Spinal cord (tissue), 10 donors: ENCODE data around the gene LYL1. TPM values are rescaled to one million over a fixed set of nuclear protein-coding genes. Genes with fewer than 3 reads are reported as not detected.

Source experiments
- DNase-seq, 6 donors: peaks; one replicate each; pipeline versions ENCODE4 v3.0.0 to v3.0.0-alpha.2; 2013 to 2015; ENCODE audit warnings: low spot score in 6 of 6, low read depth in 4 of 6
- H3K27ac ChIP-seq: one replicate; pipeline ENCODE4 v1.5.1; 2013; ENCODE audit warnings: low read depth, low read length, control low read depth
- H3K27me3 ChIP-seq: one replicate; pipeline ENCODE4 v1.6.1; 2013; ENCODE audit warnings: low read length; ENCODE audit not compliant: control insufficient read depth, insufficient read depth
- H3K36me3 ChIP-seq: one replicate; pipeline ENCODE4 v1.6.1; 2013; ENCODE audit warnings: low read length; ENCODE audit not compliant: control insufficient read depth, insufficient read depth
- H3K4me1 ChIP-seq: one replicate; pipeline ENCODE4 v1.6.1; 2013; ENCODE audit warnings: low read length; ENCODE audit not compliant: control insufficient read depth, insufficient read depth
- H3K4me3 ChIP-seq: one replicate; pipeline ENCODE4 v1.5.1; 2013; ENCODE audit warnings: low read depth, low read length, control low read depth
- H3K9me3 ChIP-seq: one replicate; pipeline ENCODE4 v1.6.1; 2013; ENCODE audit warnings: low read length; ENCODE audit not compliant: control insufficient read depth, insufficient read depth
- WGBS: methylation state at CpG from one replicate; pipeline ENCODE4 v1.1.5; 2013; ENCODE audit warnings: missing lambda C conversion rate; ENCODE audit not compliant: insufficient coverage; 5-methylcytosine and 5-hydroxymethylcytosine counted together
- polyA plus RNA-seq, 2 donors: library from polyadenylated mRNA; unstranded; fragments of 120-200 nt; gene quantifications; one replicate each; pipeline ENCODE4 v1.2.1, GENCODE V29; 2013; ENCODE audit not compliant: insufficient read length in 2 of 2
- total RNA-seq, 2 donors: library from RNA; depleted of rRNA in 1 of 2; stranded (reverse); fragments of 120-200 nt in 1 of 2; fragments of >200 nt in 1 of 2; gene quantifications; one replicate each; pipeline versions ENCODE4 v1.2.3 to v1.2.4, GENCODE V29; 2013 to 2014
- donor health status: healthy.

Gene LYL1
- total and polyA plus RNA-seq, 4 donors, result 7.7 to 11.0 (median 8.3) TPM

GRCh38 chr19:13068085-13068846 lies 34.4 kb downstream of the LYL1 start:
- no peak overlapping the region for H3K4me3 ChIP-seq
- H3K27me3 ChIP-seq, result no peaks in the 10 kb centered on the region
- H3K9me3 ChIP-seq, result no peaks in the 10 kb centered on the region
- peak overlapping the region; percentile 90 for H3K27ac ChIP-seq
- 30% methylated on average over 4 of the region's 6 CpGs for WGBS
- peaks cover 100% of the 10 kb centered on the region for H3K4me1 ChIP-seq
- H3K36me3 ChIP-seq, result peaks cover 42% of the 10 kb centered on the region
- DNase-seq, result peak in 2 of 6 donors; percentile 55 to 78

- Histone ChIP-seq H3K9me3 (no peaks in the 10 kb centered on the region), H3K4me1 (peaks cover 100% of the 10 kb centered on the region), H3K4me3 (no peak overlapping the region), H3K27ac (peak overlapping the region; percentile 90), H3K27me3 (no peaks in the 10 kb centered on the region), H3K36me3 (peaks cover 38% of the 10 kb centered on the region)
- 57% methylated on average over 12 of the region's 17 CpGs for WGBS
- DNase-seq, result no peak
Observed at GRCh38 chr19:13066933-13067807, 35.5 kb downstream of the LYL1 start.

- H3K9me3 ChIP-seq, result no peaks in the 10 kb centered on the region
- H3K27ac ChIP-seq, result peak overlapping the region; percentile 90
- peaks cover 100% of the 10 kb centered on the region for H3K4me1 ChIP-seq
- WGBS, result 100% methylated on average over 1 of the region's 5 CpGs
- no peaks in the 10 kb centered on the region for H3K27me3 ChIP-seq
- no peak for DNase-seq
- H3K4me3 ChIP-seq, result no peak overlapping the region
- peaks cover 41% of the 10 kb centered on the region for H3K36me3 ChIP-seq
Observed at GRCh38 chr19:13066226-13066625, 36.4 kb downstream of the LYL1 start.

GRCh38 chr19:13064092-13064489 lies 38.6 kb downstream of the LYL1 start:
- Histone ChIP-seq H3K4me3 (no peak overlapping the region), H3K36me3 (peaks cover 29% of the 10 kb centered on the region), H3K9me3 (no peaks in the 10 kb centered on the region), H3K27me3 (no peaks in the 10 kb centered on the region), H3K4me1 (peaks cover 100% of the 10 kb centered on the region), H3K27ac (peak overlapping the region; percentile 90)
- WGBS, result 37% methylated on average over 6 of the region's 6 CpGs
- DNase-seq, result no peak

GRCh38 chr19:13063461-13064091 lies 39.1 kb downstream of the LYL1 start:
- Histone ChIP-seq H3K27ac (peak overlapping the region; percentile 90), H3K36me3 (peaks cover 27% of the 10 kb centered on the region), H3K4me3 (no peak overlapping the region), H3K9me3 (no peaks in the 10 kb centered on the region), H3K4me1 (peaks cover 100% of the 10 kb centered on the region), H3K27me3 (no peaks in the 10 kb centered on the region)
- DNase-seq, result no peak
- 25% methylated on average over 1 of the region's 5 CpGs for WGBS

GRCh38 chr19:13062317-13062716 lies 40.3 kb downstream of the LYL1 start:
- H3K27ac ChIP-seq, result peak overlapping the region; percentile 90
- no peak overlapping the region for H3K4me3 ChIP-seq
- H3K36me3 ChIP-seq, result peaks cover 33% of the 10 kb centered on the region

GRCh38 chr19:13060964-13061927 lies 41.4 kb downstream of the LYL1 start:
- peak in 5 of 6 donors; percentile 70 to 95 (median 81) for DNase-seq
- H3K9me3 ChIP-seq, result no peaks in the 10 kb centered on the region
- H3K27me3 ChIP-seq, result no peaks in the 10 kb centered on the region
- peaks cover 34% of the 10 kb centered on the region for H3K36me3 ChIP-seq
- peaks cover 100% of the 10 kb centered on the region for H3K4me1 ChIP-seq
- H3K4me3 ChIP-seq, result peak overlapping the region; percentile 21
- 1% methylated on average over 33 of the region's 40 CpGs for WGBS
- H3K27ac ChIP-seq, result peak overlapping the region; percentile 90

More at GRCh38 chr19:13062317-13062716, 40.3 kb downstream of the LYL1 start:
- H3K27me3 ChIP-seq, result no peaks in the 10 kb centered on the region
- no peaks in the 10 kb centered on the region for H3K9me3 ChIP-seq
- no peak for DNase-seq
- H3K4me1 ChIP-seq, result peaks cover 100% of the 10 kb centered on the region

- no peak for DNase-seq
- WGBS, result 48% methylated on average over 7 of the region's 19 CpGs
- Histone ChIP-seq H3K4me1 (peaks cover 100% of the 10 kb centered on the region), H3K27me3 (no peaks in the 10 kb centered on the region), H3K9me3 (no peaks in the 10 kb centered on the region), H3K36me3 (peaks cover 37% of the 10 kb centered on the region), H3K4me3 (peak overlapping the region; percentile 21), H3K27ac (peak overlapping the region; percentile 90)
Observed at GRCh38 chr19:13060233-13060963, 42.3 kb downstream of the LYL1 start.
